Right atrium auricular region (tissue), 2 donors: Measurements from ENCODE around the gene C9orf85. TPM values are rescaled to one million over a fixed set of nuclear protein-coding genes. Genes with fewer than 3 reads are reported as not detected.

Experiments used
- DNase-seq: peaks from one replicate; pipeline ENCODE4 v3.0.0-alpha.2; 2019; ENCODE audit warnings: low spot score
- H3K27ac ChIP-seq, 2 donors: fragments of 200-600 bp; sonication (generic); 1 replicate in 1 of 2; 2 replicates in 1 of 2; pipeline ENCODE4 v1.5.1; 2016 to 2019
- H3K27me3 ChIP-seq, 2 donors: fragments of 200-600 bp; sonication (generic); one replicate each; pipeline versions ENCODE4 v1.5.1 to v1.6.0; 2017 to 2019
- H3K36me3 ChIP-seq: fragments of 200-600 bp; sonication (generic); one replicate; pipeline ENCODE4 v1.5.1; 2016
- H3K4me1 ChIP-seq, 2 donors: fragments of 200-600 bp; sonication (generic); one replicate each; pipeline versions ENCODE4 v1.5.1 to v1.6.0; 2017 to 2019
- H3K4me3 ChIP-seq, 2 donors: fragments of 200-600 bp; sonication (generic); 1 replicate in 1 of 2; 2 replicates in 1 of 2; pipeline ENCODE4 v1.5.1; 2017 to 2019; ENCODE audit warnings: mild to moderate bottlenecking in 1 of 2, moderate library complexity in 1 of 2
- H3K9me3 ChIP-seq, 2 donors: fragments of 200-600 bp; sonication (generic); one replicate each; pipeline ENCODE4 v1.5.1; 2019
- CTCF ChIP-seq, 2 donors: fragments of 200-600 bp; sonication (generic); IDR thresholded peaks; one replicate each; pipeline ENCODE4 v1.5.1; 2019; ENCODE audit warnings: antibody characterized with exemption in 2 of 2
- total RNA-seq, 2 donors: library from RNA; depleted of rRNA; stranded (reverse); fragments of >200 nt; gene quantifications; one replicate each; pipeline ENCODE4 v1.1.0, GENCODE V29; 2016

Gene C9orf85
- total RNA-seq, 2 donors from 2014 or later, result 5.5 to 9.0 TPM

- H3K9me3 ChIP-seq, result no peaks in the 10 kb centered on the region
- H3K4me3 ChIP-seq, result no peak overlapping the region
- DNase-seq, result no peak
- peaks cover 0 to 11% of the 10 kb centered on the region in 2 donors for H3K4me1 ChIP-seq
- TF ChIP-seq CTCF (IDR thresholded peaks at IDR 0.05), result no peak
- no peak overlapping the region for H3K27ac ChIP-seq
- H3K27me3 ChIP-seq, result no peaks in the 10 kb centered on the region
- H3K36me3 ChIP-seq, result no peaks in the 10 kb centered on the region
Observed at GRCh38 chr9:71916834-71917534, 5.5 kb downstream of the C9orf85 start.

GRCh38 chr9:71918419-71918818 is 7.0 kb downstream of the C9orf85 start:
- TF ChIP-seq CTCF (IDR thresholded peaks at IDR 0.05), result no peak
- no peaks in the 10 kb centered on the region for H3K27me3 ChIP-seq
- DNase-seq, result no peak

GRCh38 chr9:71920456-71921189 is 9.2 kb downstream of the C9orf85 start:
- TF ChIP-seq CTCF (IDR thresholded peaks at IDR 0.05), result no peak
- Histone ChIP-seq H3K36me3 (no peaks in the 10 kb centered on the region), H3K27me3 (no peaks in the 10 kb centered on the region)

More at GRCh38 chr9:71918419-71918818, 7.0 kb downstream of the C9orf85 start:
- Histone ChIP-seq H3K27ac (no peak overlapping the region), H3K4me3 (no peak overlapping the region), H3K4me1 (no peaks in the 10 kb centered on the region), H3K9me3 (no peaks in the 10 kb centered on the region), H3K36me3 (no peaks in the 10 kb centered on the region)

GRCh38 chr9:71921190-71921814 is 9.9 kb downstream of the C9orf85 start:
- DNase-seq, result no peak
- Histone ChIP-seq H3K27ac (no peak overlapping the region), H3K36me3 (no peaks in the 10 kb centered on the region), H3K9me3 (no peaks in the 10 kb centered on the region), H3K4me3 (no peak overlapping the region), H3K27me3 (no peaks in the 10 kb centered on the region), H3K4me1 (no peaks in the 10 kb centered on the region)
- TF ChIP-seq CTCF (IDR thresholded peaks at IDR 0.05), result no peak

More at GRCh38 chr9:71920456-71921189, 9.2 kb downstream of the C9orf85 start:
- DNase-seq, result no peak
- Histone ChIP-seq H3K9me3 (no peaks in the 10 kb centered on the region), H3K4me3 (no peak overlapping the region), H3K4me1 (no peaks in the 10 kb centered on the region), H3K27ac (no peak overlapping the region)

- Histone ChIP-seq H3K36me3 (no peaks in the 10 kb centered on the region), H3K4me3 (no peak overlapping the region), H3K27ac (no peak overlapping the region), H3K9me3 (no peaks in the 10 kb centered on the region), H3K27me3 (no peaks in the 10 kb centered on the region), H3K4me1 (no peaks in the 10 kb centered on the region)
- DNase-seq, result no peak
- no peak for TF ChIP-seq CTCF (IDR thresholded peaks at IDR 0.05)
Observed at GRCh38 chr9:71924576-71924975, 13.1 kb downstream of the C9orf85 start.
